Astrocyte (in vitro differentiated cells and primary cell): ENCODE data around the gene RMRP. TPM values are rescaled to one million over a fixed set of nuclear protein-coding genes. Genes with fewer than 3 reads are reported as not detected.
A peak's percentile ranks its signal among the peaks of the same experiment; 100 is the strongest.

ENCODE experiments used
- DNase-seq: peaks from one replicate; pipeline ENCODE4 v3.0.0-alpha.2; 2010; ENCODE audit warnings: low read depth
- FAIRE-seq: peaks from 2 replicates; lab custom pipeline; 2011; peaks lifted over from hg19 to GRCh38; lab: Jason Lieb, UNC
- H2AFZ ChIP-seq: 2 replicates; pipeline ENCODE4 v1.6.0; 2012; ENCODE audit warnings: low read depth, low read length, inconsistent platforms
- H3K27ac ChIP-seq: 2 replicates; pipeline ENCODE4 v1.5.1; 2011; ENCODE audit warnings: low read depth, low read length, inconsistent platforms
- H3K27me3 ChIP-seq: 2 replicates; pipeline ENCODE4 v1.6.0; 2011; ENCODE audit warnings: low read length, inconsistent platforms; ENCODE audit not compliant: insufficient read depth
- H3K36me3 ChIP-seq: 2 replicates; pipeline ENCODE4 v1.5.1; 2011; ENCODE audit warnings: low read length, inconsistent platforms; ENCODE audit not compliant: insufficient read depth
- H3K4me1 ChIP-seq: 2 replicates; pipeline ENCODE4 v1.5.1; 2011; ENCODE audit warnings: low read length, inconsistent platforms; ENCODE audit not compliant: insufficient read depth
- H3K4me2 ChIP-seq: 2 replicates; pipeline ENCODE4 v1.6.0; 2012; ENCODE audit warnings: low read length, inconsistent platforms
- H3K4me3 ChIP-seq: 2 replicates; pipeline ENCODE4 v1.5.1; 2011; ENCODE audit warnings: low read depth, mild to moderate bottlenecking, low read length, inconsistent platforms; ENCODE audit not compliant: insufficient read depth
- H3K79me2 ChIP-seq: 2 replicates; pipeline ENCODE4 v1.6.0; 2012; ENCODE audit warnings: mild to moderate bottlenecking, low read length, inconsistent platforms; ENCODE audit not compliant: insufficient read depth
- H3K9ac ChIP-seq: 2 replicates; pipeline ENCODE4 v1.6.0; 2012; ENCODE audit warnings: mild to moderate bottlenecking, low read length, inconsistent platforms
- H3K9me3 ChIP-seq: 2 replicates; pipeline ENCODE4 v1.5.1; 2012; ENCODE audit warnings: low read depth, mild to moderate bottlenecking, low read length, inconsistent platforms; ENCODE audit not compliant: insufficient read depth
- H4K20me1 ChIP-seq: 2 replicates; pipeline ENCODE4 v1.6.0; 2012; ENCODE audit warnings: low read length, inconsistent platforms; ENCODE audit not compliant: insufficient read depth
- H3K27ac Mint-ChIP-seq: one replicate; pipeline ENCODE4 v1.8.0; 2021; ENCODE audit warnings: mild to moderate bottlenecking, mixed read lengths; ENCODE audit not compliant: unreplicated experiment
- H3K27me3 Mint-ChIP-seq: one replicate; pipeline ENCODE4 v1.8.0; 2021; ENCODE audit warnings: low read depth, mixed read lengths; ENCODE audit not compliant: unreplicated experiment
- H3K36me3 Mint-ChIP-seq: one replicate; pipeline ENCODE4 v1.8.0; 2021; ENCODE audit warnings: low read depth, mixed read lengths; ENCODE audit not compliant: unreplicated experiment
- H3K4me1 Mint-ChIP-seq: one replicate; pipeline ENCODE4 v1.8.0; 2021; ENCODE audit warnings: low read depth, mixed read lengths; ENCODE audit not compliant: unreplicated experiment
- H3K4me3 Mint-ChIP-seq: one replicate; pipeline ENCODE4 v1.8.0; 2021; ENCODE audit warnings: mild to moderate bottlenecking, moderate library complexity, mixed read lengths; ENCODE audit not compliant: unreplicated experiment
- H3K9me3 Mint-ChIP-seq: one replicate; pipeline ENCODE4 v1.8.0; 2021; ENCODE audit warnings: mild to moderate bottlenecking, mixed read lengths; ENCODE audit not compliant: unreplicated experiment
- CTCF ChIP-seq: IDR thresholded peaks from 2 replicates; pipeline ENCODE4 v1.5.1; 2011; ENCODE audit warnings: low read depth, mild to moderate bottlenecking, inconsistent platforms, low read length, moderate library complexity; ENCODE audit not compliant: insufficient read depth
- EZH2 ChIP-seq: IDR thresholded peaks from 2 replicates; pipeline ENCODE4 v1.6.1; 2012; ENCODE audit warnings: mild to moderate bottlenecking, low read length, inconsistent platforms; ENCODE audit not compliant: insufficient read depth
- total RNA-seq: library from RNA; stranded (reverse); gene quantifications from 2 replicates; pipeline ENCODE4 v1.2.1, GENCODE V29; 2021

RMRP gene
- total RNA-seq, 1 donor from 2014 or later = 13,402 TPM

- no peak for DNase-seq
Observed at GRCh38 chr9:35705372-35705771, 47.6 kb upstream of the RMRP start.

GRCh38 chr9:35703906-35704672, 46.3 kb upstream of the RMRP start:
- Mint-ChIP-seq H3K36me3 (peaks cover 40% of the 10 kb centered on the region), H3K27ac (peak overlapping the region; percentile 47), H3K27me3 (no peaks in the 10 kb centered on the region), H3K9me3 (no peaks in the 10 kb centered on the region), H3K4me3 (peak overlapping the region; percentile 20), H3K4me1 (no peaks in the 10 kb centered on the region)
- FAIRE-seq = no peak
- Histone ChIP-seq H3K4me1 (no peaks in the 10 kb centered on the region), H3K79me2 (peaks cover 62% of the 10 kb centered on the region), H4K20me1 (peaks cover 93% of the 10 kb centered on the region), H3K27me3 (no peaks in the 10 kb centered on the region), H3K4me3 (no peak overlapping the region), H3K27ac (no peak overlapping the region), H3K36me3 (peaks cover 96% of the 10 kb centered on the region), H3K9me3 (no peaks in the 10 kb centered on the region), H2AFZ (no peak overlapping the region), H3K9ac (no peak overlapping the region), H3K4me2 (no peak overlapping the region)
- no peak for TF ChIP-seq CTCF
- no peak for TF ChIP-seq EZH2
- DNase-seq = no peak

More at GRCh38 chr9:35705372-35705771, 47.6 kb upstream of the RMRP start:
- H3K9ac ChIP-seq = no peak overlapping the region
- no peak for FAIRE-seq
- H2AFZ ChIP-seq = no peak overlapping the region
- peaks cover 90% of the 10 kb centered on the region for H3K36me3 ChIP-seq
- Mint-ChIP-seq H3K36me3 (peaks cover 42% of the 10 kb centered on the region), H3K4me3 (no peak overlapping the region), H3K9me3 (no peaks in the 10 kb centered on the region), H3K27me3 (no peaks in the 10 kb centered on the region), H3K4me1 (no peaks in the 10 kb centered on the region), H3K27ac (no peak overlapping the region)
- H3K4me3 ChIP-seq = no peak overlapping the region
- H3K27ac ChIP-seq = no peak overlapping the region
- H3K4me2 ChIP-seq = no peak overlapping the region
- H3K4me1 ChIP-seq = no peaks in the 10 kb centered on the region
- TF ChIP-seq CTCF (no peak), EZH2 (no peak)
- H4K20me1 ChIP-seq = peaks cover 85% of the 10 kb centered on the region
- peaks cover 57% of the 10 kb centered on the region for H3K79me2 ChIP-seq
- H3K9me3 ChIP-seq = no peaks in the 10 kb centered on the region
- H3K27me3 ChIP-seq = no peaks in the 10 kb centered on the region

GRCh38 chr9:35702696-35703095, 44.9 kb upstream of the RMRP start:
- TF ChIP-seq CTCF = no peak
- no peak for TF ChIP-seq EZH2
- H3K36me3 Mint-ChIP-seq = peaks cover 40% of the 10 kb centered on the region

More at GRCh38 chr9:35702696-35703095, 44.9 kb upstream of the RMRP start:
- Histone ChIP-seq H3K27me3 (no peaks in the 10 kb centered on the region), H3K9ac (no peak overlapping the region), H3K4me3 (no peak overlapping the region), H3K79me2 (peaks cover 59% of the 10 kb centered on the region), H3K36me3 (peaks cover 98% of the 10 kb centered on the region), H3K4me1 (no peaks in the 10 kb centered on the region), H3K9me3 (no peaks in the 10 kb centered on the region), H3K4me2 (no peak overlapping the region), H4K20me1 (peaks cover 92% of the 10 kb centered on the region), H2AFZ (no peak overlapping the region), H3K27ac (no peak overlapping the region)
- Mint-ChIP-seq H3K27me3 (no peaks in the 10 kb centered on the region), H3K4me1 (no peaks in the 10 kb centered on the region), H3K27ac (peak overlapping the region; percentile 34), H3K4me3 (no peak overlapping the region), H3K9me3 (no peaks in the 10 kb centered on the region)
- no peak for FAIRE-seq
- no peak for DNase-seq
